B cell (primary cell): ENCODE measurements around the gene MBOAT1. TPM values are rescaled to one million over a fixed set of nuclear protein-coding genes. Genes with fewer than 3 reads are reported as not detected.

Experiments
- ATAC-seq: fragments of 200-7000 bp; cut with Tn5 transposase; one replicate; pipeline ENCODE4 v1.10.0; 2021; ENCODE audit warnings: low read depth, mild to moderate bottlenecking, moderate number of reproducible peaks, moderate library complexity
- CTCF ChIA-PET: fragments of 350-600 bp; sonication (Branson Sonifier 250); formaldehyde crosslinking; loops from one replicate; lab custom pipeline; 2021; ENCODE audit warnings: antibody characterized with exemption, inconsistent platforms; lab: Charles Lee
- POLR2A ChIA-PET: fragments of 350-600 bp; sonication (Branson Sonifier 250); formaldehyde crosslinking; loops from one replicate; lab custom pipeline; 2021; ENCODE audit warnings: antibody characterized with exemption; lab: Charles Lee
- DNase-seq: peaks from one replicate; pipeline ENCODE4 v3.0.0; 2013
- H2AFZ ChIP-seq: 2 replicates; pipeline ENCODE4 v1.6.1; 2012; ENCODE audit warnings: mild to moderate bottlenecking, low read depth, low read length; ENCODE audit not compliant: insufficient read depth, poor library complexity, severe bottlenecking
- H3K27ac ChIP-seq, 2 donors: 1 replicate in 1 of 2; 2 replicates in 1 of 2; pipeline ENCODE4 v1.5.1; 2012 to 2013; ENCODE audit warnings: low read length in 2 of 2, mild to moderate bottlenecking in 2 of 2, moderate library complexity in 1 of 2
- H3K27me3 ChIP-seq, 4 experiments: fragments of 200-600 bp in 1 of 4; sonication (generic) in 1 of 4; replicated peaks in 1 of 4; 1 replicate in 2 of 4; 2 replicates in 2 of 4; pipeline versions ENCODE4 v1.6.1 to v1.7.0; 2013 to 2016; ENCODE audit warnings: low read length in 3 of 4, mild to moderate bottlenecking in 2 of 4, mixed read lengths in 1 of 4, moderate library complexity in 1 of 4; ENCODE audit not compliant: insufficient read depth in 4 of 4, control insufficient read depth in 3 of 4; ENCODE audit errors: control extremely low read depth in 1 of 4
- H3K36me3 ChIP-seq, 2 experiments: replicated peaks in 1 of 2; 1 replicate in 1 of 2; 2 replicates in 1 of 2; pipeline versions ENCODE4 v1.6.1 to v1.7.1; 2013; ENCODE audit warnings: low read length in 1 of 2; ENCODE audit not compliant: insufficient read depth in 2 of 2, control insufficient read depth in 1 of 2; ENCODE audit errors: control extremely low read depth in 1 of 2, extremely low read depth in 1 of 2
- H3K4me1 ChIP-seq, 2 donors: fragments of 200-600 bp in 1 of 2; sonication (generic) in 1 of 2; 1 replicate in 1 of 2; 2 replicates in 1 of 2; pipeline versions ENCODE4 v1.5.1 to v1.6.1; 2013 to 2017; ENCODE audit warnings: low read length in 2 of 2; ENCODE audit not compliant: control insufficient read depth in 2 of 2, insufficient read depth in 2 of 2
- H3K4me2 ChIP-seq: replicated peaks from 2 replicates; pipeline ENCODE3; 2012; ENCODE audit warnings: mild to moderate bottlenecking, low read depth, low read length; ENCODE audit not compliant: poor library complexity, severe bottlenecking
- H3K4me3 ChIP-seq, 5 experiments: fragments of 200-600 bp in 1 of 5; sonication (generic) in 1 of 5; 1 replicate in 3 of 5; 2 replicates in 2 of 5; pipeline versions ENCODE4 v1.5.1 to v1.7.0; 2011 to 2016; ENCODE audit warnings: low read length in 4 of 5, mild to moderate bottlenecking in 4 of 5, low read depth in 2 of 5, control low read depth in 1 of 5, moderate library complexity in 1 of 5; ENCODE audit not compliant: insufficient read depth in 1 of 5; ENCODE audit errors: control extremely low read depth in 1 of 5, extremely low read depth in 1 of 5
- H3K79me2 ChIP-seq: fragments of 200-600 bp; sonication (generic); one replicate; pipeline ENCODE4 v1.6.0; 2016; ENCODE audit warnings: low read length; ENCODE audit not compliant: control insufficient read depth, insufficient read depth
- H3K9ac ChIP-seq: fragments of 200-600 bp; sonication (generic); 2 replicates; pipeline ENCODE4 v1.6.1; 2017; ENCODE audit warnings: mild to moderate bottlenecking, low read length, moderate library complexity
- H3K9me3 ChIP-seq, 3 donors: one replicate each; pipeline versions ENCODE4 v1.6.1 to v1.7.1; 2013; ENCODE audit warnings: low read length in 2 of 3; ENCODE audit not compliant: control insufficient read depth in 2 of 3, insufficient read depth in 1 of 3; ENCODE audit errors: control extremely low read depth in 1 of 3
- H4K20me1 ChIP-seq: 2 replicates; pipeline ENCODE4 v1.6.0; 2012; ENCODE audit warnings: mild to moderate bottlenecking, low read length; ENCODE audit not compliant: insufficient read depth, control insufficient read depth, poor library complexity, severe bottlenecking
- H3K27ac Mint-ChIP-seq: one replicate; pipeline ENCODE4 v1.8.0; 2021; ENCODE audit warnings: mixed read lengths
- H3K27me3 Mint-ChIP-seq: one replicate; pipeline ENCODE4 v1.8.0; 2021; ENCODE audit warnings: mixed read lengths
- H3K4me1 Mint-ChIP-seq: one replicate; pipeline ENCODE4 v1.8.0; 2021; ENCODE audit warnings: mixed read lengths
- H3K4me3 Mint-ChIP-seq: one replicate; pipeline ENCODE4 v1.8.0; 2021; ENCODE audit warnings: mixed read lengths
- H3K9me3 Mint-ChIP-seq: one replicate; pipeline ENCODE4 v1.8.0; 2022; ENCODE audit warnings: mixed read lengths; ENCODE audit not compliant: insufficient read depth
- CTCF ChIP-seq: fragments of 200-600 bp; IDR thresholded peaks from one replicate; pipeline ENCODE4 v1.8.0; 2022; ENCODE audit warnings: antibody characterized with exemption, mild to moderate bottlenecking
- EZH2 ChIP-seq: IDR thresholded peaks from 2 replicates; pipeline ENCODE4 v1.6.1; 2012; ENCODE audit warnings: borderline replicate concordance, low read depth, mild to moderate bottlenecking, moderate library complexity, low read length; ENCODE audit not compliant: insufficient read depth, poor library complexity, severe bottlenecking
- WGBS: methylation state at CpG from one replicate; pipeline ENCODE4 v1.1.5; 2013; ENCODE audit warnings: missing lambda C conversion rate; ENCODE audit not compliant: insufficient coverage; 5-methylcytosine and 5-hydroxymethylcytosine counted together
- intact Hi-C: fragments of 100-400 bp; cut with micrococcal nuclease; formaldehyde crosslinking; loops from one replicate; pipeline ENCODE4 v1.10.0; 2022
- polyA plus RNA-seq: library from polyadenylated mRNA; depleted of rRNA; stranded (reverse); fragments of >200 nt; gene quantifications from 2 replicates; pipeline ENCODE4 v1.2.3, GENCODE V29; 2012
- total RNA-seq, 2 donors: library from RNA; stranded (reverse); fragments of 120-200 nt in 1 of 2; gene quantifications; 1 replicate in 1 of 2; 2 replicates in 1 of 2; pipeline versions ENCODE4 v1.2.3 to v1.2.4, GENCODE V29; 2013 to 2022

Gene MBOAT1
- total and polyA plus RNA-seq, 2 donors (not counting 1 experiment from before 2014, with no cell fraction given): 5.4 to 8.1 TPM

- DNase-seq (no peak), ATAC-seq (no peak)
- no peak overlapping the region for H3K4me3 ChIP-seq
- no peak overlapping the region for H3K4me2 ChIP-seq
- no peaks in the 10 kb centered on the region for H3K27me3 ChIP-seq
- WGBS: 89% methylated on average over 5 of the region's 5 CpGs
- no peaks in the 10 kb centered on the region for H3K4me1 ChIP-seq
- no peaks in the 10 kb centered on the region for H3K9me3 ChIP-seq
- H3K27ac ChIP-seq: no peak overlapping the region
- no peak overlapping the region for H3K27ac Mint-ChIP-seq
- H3K9ac ChIP-seq: no peak overlapping the region
- H3K27me3 Mint-ChIP-seq: no peaks in the 10 kb centered on the region
- no peaks in the 10 kb centered on the region for H4K20me1 ChIP-seq
- no peak overlapping the region for H2AFZ ChIP-seq
- POLR2A ChIA-PET: no interaction called here
- H3K9me3 Mint-ChIP-seq: no peaks in the 10 kb centered on the region
- CTCF ChIA-PET: no interaction called here
- intact Hi-C loops: no loop called here
- no peak overlapping the region for H3K4me3 Mint-ChIP-seq
- no peak for TF ChIP-seq CTCF
- no peak for TF ChIP-seq EZH2
- no peaks in the 10 kb centered on the region for H3K4me1 Mint-ChIP-seq
- H3K79me2 ChIP-seq: no peaks in the 10 kb centered on the region
- peaks cover 0 to 9% of the 10 kb centered on the region in 2 experiments for H3K36me3 ChIP-seq
Measured at GRCh38 chr6:20112841-20113240, 99.4 kb downstream of the MBOAT1 start.

GRCh38 chr6:20112241-20112640 is 100.0 kb downstream of the MBOAT1 start:
- Histone ChIP-seq H3K36me3 (peaks cover 0 to 12% of the 10 kb centered on the region in 2 experiments), H2AFZ (no peak overlapping the region), H3K9me3 (no peaks in the 10 kb centered on the region), H3K9ac (no peak overlapping the region), H3K27ac (no peak overlapping the region), H3K4me2 (no peak overlapping the region), H3K79me2 (no peaks in the 10 kb centered on the region), H3K4me1 (no peaks in the 10 kb centered on the region), H3K27me3 (no peaks in the 10 kb centered on the region), H3K4me3 (no peak overlapping the region), H4K20me1 (no peaks in the 10 kb centered on the region)
- H3K27me3 Mint-ChIP-seq: no peaks in the 10 kb centered on the region
- TF ChIP-seq CTCF (no peak), EZH2 (no peak)
- DNase-seq (no peak), ATAC-seq (no peak)
- POLR2A ChIA-PET: no interaction called here
- CTCF ChIA-PET: no interaction called here
- H3K27ac Mint-ChIP-seq: no peak overlapping the region
- no peaks in the 10 kb centered on the region for H3K4me1 Mint-ChIP-seq
- WGBS: no CpG with 5 or more reads among the region's 5 CpGs
- intact Hi-C loops: no loop called here
- H3K4me3 Mint-ChIP-seq: no peak overlapping the region
- H3K9me3 Mint-ChIP-seq: no peaks in the 10 kb centered on the region
